ENCODE results near the gene RALGAPA2.
"Not testable (repeated sequence)": the region's sequence is repeated elsewhere in the genome, so short reads cannot be mapped to it uniquely, and the experiment has no call there.

RALGAPA2 gene

DNA sequence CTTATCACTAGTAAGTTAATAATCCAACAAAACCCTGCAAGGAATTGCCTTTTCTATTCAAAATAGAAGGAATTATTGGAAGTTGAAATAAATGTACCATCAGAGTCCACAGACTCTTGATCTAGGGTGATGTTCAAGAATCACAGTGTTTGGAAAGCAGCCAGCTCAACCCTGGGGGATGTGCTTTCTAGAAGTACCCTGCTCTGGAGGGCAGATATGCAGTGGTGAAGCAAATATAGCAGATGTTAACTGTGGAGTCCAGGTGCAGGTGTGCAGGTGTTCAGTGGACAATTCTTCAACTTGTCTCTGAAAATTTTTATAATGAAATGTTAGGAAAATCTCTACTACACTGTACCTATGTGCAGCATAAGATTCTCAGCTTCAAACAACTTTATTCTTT, 353.6 kb downstream of the RALGAPA2 start:
- TF ChIP-seq, protein P1, sequence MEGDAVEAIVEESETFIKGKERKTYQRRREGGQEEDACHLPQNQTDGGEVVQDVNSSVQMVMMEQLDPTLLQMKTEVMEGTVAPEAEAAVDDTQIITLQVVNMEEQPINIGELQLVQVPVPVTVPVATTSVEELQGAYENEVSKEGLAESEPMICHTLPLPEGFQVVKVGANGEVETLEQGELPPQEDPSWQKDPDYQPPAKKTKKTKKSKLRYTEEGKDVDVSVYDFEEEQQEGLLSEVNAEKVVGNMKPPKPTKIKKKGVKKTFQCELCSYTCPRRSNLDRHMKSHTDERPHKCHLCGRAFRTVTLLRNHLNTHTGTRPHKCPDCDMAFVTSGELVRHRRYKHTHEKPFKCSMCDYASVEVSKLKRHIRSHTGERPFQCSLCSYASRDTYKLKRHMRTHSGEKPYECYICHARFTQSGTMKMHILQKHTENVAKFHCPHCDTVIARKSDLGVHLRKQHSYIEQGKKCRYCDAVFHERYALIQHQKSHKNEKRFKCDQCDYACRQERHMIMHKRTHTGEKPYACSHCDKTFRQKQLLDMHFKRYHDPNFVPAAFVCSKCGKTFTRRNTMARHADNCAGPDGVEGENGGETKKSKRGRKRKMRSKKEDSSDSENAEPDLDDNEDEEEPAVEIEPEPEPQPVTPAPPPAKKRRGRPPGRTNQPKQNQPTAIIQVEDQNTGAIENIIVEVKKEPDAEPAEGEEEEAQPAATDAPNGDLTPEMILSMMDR (conservative IDR thresholded peaks at IDR 0.05; ENCODE audit: control insufficient read depth, insufficient read depth, low read depth, low read length), result no peak
- H3K4me3 ChIP-seq (ENCODE audit: control insufficient read depth, low read depth, low read length), result no peak overlapping the region
- no peak for DNase-seq (ENCODE audit: low read depth)

DNA sequence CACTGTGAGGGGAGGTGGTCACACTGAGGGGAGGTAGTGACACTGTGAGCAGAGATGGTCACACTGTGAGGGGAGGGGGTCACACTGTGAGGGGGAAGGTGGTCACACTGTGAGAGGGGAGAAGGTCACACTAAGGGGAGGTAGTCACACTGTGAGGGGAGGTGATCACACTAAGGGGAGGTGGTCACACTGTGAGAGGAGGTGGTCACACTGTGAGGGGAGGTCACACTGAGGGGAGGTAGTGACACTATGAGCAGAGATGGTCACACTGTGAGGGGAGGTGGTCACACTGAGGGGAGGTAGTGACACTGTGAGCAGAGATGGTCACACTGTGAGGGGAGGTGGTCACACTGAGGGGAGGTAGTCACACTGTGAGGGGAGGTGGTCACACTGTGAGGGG, 356.9 kb downstream of the RALGAPA2 start:
- H3K4me3 ChIP-seq (ENCODE audit: control insufficient read depth, low read depth, low read length); DNase-seq (ENCODE audit: low read depth): not testable (repeated sequence)

DNA sequence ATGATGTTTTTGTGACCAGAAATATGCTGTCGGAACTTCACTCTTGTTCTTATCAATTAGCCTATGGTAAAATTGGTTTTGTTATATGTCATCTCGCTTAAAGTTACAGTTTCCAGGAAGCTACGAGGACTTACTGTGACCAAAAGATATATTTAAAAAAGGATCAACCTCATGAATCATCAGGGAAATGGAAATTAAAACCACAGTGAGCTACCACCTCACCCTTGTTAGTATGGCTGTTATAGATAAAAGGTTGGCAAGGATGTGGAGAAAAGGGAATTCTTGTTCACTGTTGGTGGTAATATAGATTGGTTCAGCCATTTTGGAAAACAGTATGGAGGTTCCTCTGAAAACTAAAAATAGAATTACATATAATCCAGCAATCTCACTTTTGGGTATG, 358.9 kb downstream of the RALGAPA2 start:
- H3K4me3 ChIP-seq (ENCODE audit: control insufficient read depth, low read depth, low read length), result no peak overlapping the region
- TF ChIP-seq, protein P1 (conservative IDR thresholded peaks at IDR 0.05; ENCODE audit: control insufficient read depth, insufficient read depth, low read depth, low read length), result no peak
- DNase-seq (ENCODE audit: low read depth), result no peak

DNA sequence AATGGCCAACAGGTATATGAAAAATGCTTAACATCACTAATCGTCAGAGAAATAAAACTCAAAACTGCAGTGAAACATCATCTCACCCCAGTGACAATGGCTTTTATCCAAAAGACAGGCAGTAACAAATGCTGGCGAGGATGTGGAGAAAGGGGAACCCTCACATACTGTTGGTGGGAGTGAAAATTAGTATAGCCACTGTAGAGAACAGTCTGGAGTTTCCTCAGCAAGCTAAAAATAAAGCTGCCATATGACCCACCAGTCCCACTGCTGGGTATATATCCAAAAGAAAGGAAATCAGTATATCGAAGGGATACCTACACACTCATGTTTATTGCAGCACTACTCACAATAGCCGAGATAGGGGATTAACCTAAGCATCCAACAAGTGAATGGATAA, 368.0 kb downstream of the RALGAPA2 start:
- H3K4me3 ChIP-seq (ENCODE audit: control insufficient read depth, low read depth, low read length), result no peak overlapping the region
- DNase-seq (ENCODE audit: low read depth), result no peak

DNA sequence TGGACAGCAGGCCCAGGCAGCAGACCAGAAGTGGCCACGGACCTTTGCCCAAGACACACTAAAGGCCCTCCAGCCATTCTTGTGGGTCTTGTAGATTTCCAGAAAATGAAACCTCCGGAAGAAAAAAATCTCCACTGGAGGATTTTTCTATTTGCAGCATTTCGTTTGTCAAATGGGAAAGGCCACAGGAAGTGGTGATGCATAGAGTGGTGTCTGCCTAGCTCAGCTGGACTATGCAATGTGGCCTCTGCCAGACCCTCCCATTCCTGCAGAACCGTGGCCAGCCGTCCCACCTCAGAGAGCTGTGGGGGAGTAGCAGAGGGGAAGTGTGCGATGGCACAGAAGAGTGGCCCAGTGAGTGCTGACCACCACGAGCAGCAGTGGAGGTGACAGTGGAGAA, 368.5 kb downstream of the RALGAPA2 start:
- DNase-seq (ENCODE audit: low read depth), result no peak
- TF ChIP-seq, protein P1 (conservative IDR thresholded peaks at IDR 0.05; ENCODE audit: control insufficient read depth, insufficient read depth, low read depth, low read length), result no peak
- no peak overlapping the region for H3K4me3 ChIP-seq (ENCODE audit: control insufficient read depth, low read depth, low read length)

More for the DNA sequence above, 368.0 kb downstream of the RALGAPA2 start:
- TF ChIP-seq, protein P1 (conservative IDR thresholded peaks at IDR 0.05; ENCODE audit: control insufficient read depth, insufficient read depth, low read depth, low read length), result no peak

Data from fibroblast of mammary gland (primary cell).